EH (cell line): ENCODE data around the gene CA10.
A peak's percentile ranks its signal among the peaks of the same experiment; 100 is the strongest.

Experiments used
- DNase-seq: peaks from one replicate; pipeline ENCODE4 v3.0.0-alpha.2; 2015; ENCODE audit warnings: low read depth

CA10 gene

DNA sequence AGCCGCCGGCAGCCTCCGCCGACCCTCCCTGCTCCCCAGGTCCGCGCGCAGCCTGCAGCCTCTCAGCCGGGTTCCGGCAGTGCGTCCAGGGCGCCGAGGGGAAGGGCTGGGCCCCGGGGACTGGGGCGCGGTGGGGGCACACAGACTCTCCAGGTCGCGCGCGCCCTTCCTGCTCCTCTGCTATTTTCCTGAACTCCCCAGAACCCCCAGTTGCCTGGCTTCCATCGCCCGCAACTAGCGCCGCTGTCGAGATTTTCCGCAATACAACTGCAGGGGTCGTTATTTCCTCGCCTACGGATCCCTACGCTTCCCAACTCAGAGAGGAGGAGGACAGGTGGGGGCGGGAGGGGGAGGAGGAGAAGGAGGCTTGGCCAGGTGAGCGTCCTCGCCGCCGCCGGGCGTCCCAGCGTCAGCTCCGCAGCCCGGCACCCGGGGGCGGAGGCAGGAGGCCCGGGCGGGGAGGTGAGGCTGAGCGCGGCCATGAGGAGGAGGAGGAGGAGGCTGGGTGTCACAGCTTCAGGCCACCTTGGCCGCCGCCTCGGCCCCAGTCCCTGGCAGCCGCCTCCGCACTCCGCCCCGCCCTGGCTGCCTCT lies at the start of gene CA10:
TSS of gene CA10 (minus strand) at position 265 of the 593 bp plus-strand sequence.
- DNase-seq = no peak

DNA sequence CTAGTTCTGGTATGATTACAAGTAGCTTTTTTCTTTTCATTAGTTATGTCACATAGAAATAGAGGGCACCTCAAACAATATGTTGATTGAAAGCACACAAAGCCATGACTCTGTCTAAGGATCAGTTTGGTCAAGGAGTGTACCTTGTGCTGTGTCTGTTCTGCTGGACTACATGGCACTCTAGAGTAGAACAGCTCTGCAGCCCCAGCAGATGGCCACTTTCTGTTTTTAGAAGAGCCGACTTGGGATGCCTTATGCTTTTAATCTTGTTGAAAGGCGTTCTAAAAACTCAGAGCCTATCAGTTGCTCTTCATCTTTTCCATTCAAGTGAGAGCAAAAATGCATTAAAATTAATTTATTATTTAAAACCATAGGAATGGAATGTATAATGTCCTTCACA lies 49.3 kb upstream of the CA10 start:
- no peak for DNase-seq

DNA sequence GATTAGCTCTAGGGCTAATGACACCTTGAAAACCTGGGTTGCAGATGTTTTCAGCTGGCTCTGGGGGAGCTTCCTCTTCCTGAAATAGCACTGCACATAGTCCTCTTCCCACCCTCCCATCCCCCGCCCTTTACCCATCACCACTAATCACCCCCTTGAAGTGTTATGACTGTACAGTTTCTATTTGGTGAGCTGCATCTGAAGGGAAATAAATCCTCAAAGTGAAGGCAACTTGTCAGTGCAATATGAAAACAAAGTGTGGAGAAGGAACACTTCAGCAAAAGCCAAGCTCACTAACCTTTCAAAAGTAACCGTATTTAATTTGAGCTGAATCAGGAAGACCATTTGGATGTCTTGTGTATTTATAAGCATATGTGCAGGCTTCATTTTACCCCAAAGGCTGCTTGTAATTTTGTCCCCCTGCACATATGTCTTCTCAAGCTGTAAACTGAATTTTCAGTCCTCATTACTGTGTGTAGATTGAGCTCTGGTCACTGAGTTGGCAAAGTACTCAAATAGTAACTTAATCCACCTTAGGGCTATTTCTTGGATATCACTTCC lies 44.1 kb upstream of the CA10 start:
- no peak for DNase-seq

DNA sequence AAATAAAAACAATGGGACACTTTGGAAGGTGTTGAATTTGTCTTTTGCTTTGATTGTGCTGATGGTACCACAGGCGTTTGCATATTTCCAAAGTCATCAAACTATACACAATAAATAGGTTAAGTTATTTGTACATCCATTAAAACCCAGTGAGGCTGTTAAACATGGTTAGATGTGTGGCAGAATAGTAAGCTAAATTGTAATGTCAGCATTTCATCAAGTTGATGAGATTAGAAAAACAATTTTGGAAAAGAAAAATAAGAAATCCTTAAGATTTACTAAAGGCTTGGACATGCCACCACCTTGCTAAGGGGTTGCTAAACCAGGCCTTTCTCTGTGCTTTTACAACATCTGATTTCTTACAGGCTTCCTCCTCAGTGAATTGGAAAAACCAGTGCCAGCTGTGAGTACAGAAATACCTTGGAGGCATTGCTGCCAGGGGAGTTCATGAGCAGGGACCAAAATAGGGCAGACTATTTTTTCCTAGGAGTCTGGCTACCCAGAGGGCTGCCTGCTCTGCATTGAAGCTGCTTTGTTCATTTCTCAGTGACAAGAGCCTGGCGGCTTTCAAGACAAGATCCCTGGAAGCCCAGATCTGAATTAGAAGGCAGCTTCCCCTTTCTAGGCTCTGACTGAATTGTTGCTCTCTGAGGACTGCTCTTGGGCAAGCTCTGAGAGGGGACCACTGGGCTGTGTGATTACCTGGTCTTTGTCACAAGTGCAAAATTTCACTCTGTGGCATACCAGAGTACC lies 43.4 kb upstream of the CA10 start:
- DNase-seq = no peak

DNA sequence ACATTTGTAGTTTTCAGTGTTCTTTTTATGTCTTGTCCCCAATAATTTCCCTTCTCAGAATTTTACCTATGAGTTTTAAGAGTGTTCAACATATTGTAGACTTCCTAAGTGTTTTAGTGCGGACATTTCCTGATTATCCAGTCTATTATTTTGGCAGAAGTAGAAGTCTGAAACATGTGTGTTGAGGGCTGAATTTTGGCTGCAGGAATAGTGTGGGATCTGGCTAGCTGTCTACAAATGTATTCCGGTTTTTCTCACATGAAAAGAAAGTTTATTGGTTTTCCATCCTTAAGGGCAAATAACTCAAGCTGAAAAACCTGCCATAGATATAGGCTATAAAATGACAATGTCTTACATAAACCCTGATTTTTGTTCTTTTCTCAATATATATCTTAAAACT lies 33.0 kb upstream of the CA10 start:
- DNase-seq = no peak

DNA sequence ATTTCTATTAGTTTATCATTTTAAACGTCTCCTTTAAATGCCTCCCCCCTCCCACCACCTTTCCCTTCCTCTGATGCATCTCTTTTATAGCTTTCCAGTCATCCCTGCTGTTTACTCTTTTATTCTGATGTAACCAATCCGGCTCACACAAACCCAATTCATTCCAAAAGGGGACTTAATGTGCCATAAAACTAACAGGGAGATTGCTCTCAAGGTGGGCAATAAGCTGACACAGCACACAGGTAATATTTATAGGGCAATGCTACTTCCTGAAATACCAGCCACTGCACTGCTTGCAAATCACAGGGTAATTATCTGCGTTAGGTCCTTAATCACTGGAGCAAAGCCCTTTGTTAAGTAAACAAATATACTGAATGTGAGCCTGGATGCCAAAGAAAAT lies 23.3 kb upstream of the CA10 start:
- no peak for DNase-seq

DNA sequence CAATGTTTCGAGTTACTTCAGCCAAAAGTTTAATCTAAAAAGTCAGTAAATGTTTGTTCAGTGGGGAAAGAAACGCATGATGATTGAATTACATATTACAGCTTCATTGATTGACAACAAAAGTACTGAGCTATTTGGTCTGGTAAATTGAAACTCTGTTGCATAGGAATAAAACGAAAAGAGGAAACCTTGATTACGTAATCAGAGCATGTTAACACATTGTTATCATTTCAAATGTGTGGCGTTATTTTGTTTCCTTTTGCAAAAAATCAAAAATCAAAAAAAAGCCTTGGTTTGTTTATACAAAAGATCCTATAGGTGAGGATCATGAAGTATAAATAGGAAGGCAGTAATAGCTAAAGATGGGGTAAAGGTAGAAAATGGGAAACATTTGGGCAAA lies 19.5 kb upstream of the CA10 start:
- no peak for DNase-seq

DNA sequence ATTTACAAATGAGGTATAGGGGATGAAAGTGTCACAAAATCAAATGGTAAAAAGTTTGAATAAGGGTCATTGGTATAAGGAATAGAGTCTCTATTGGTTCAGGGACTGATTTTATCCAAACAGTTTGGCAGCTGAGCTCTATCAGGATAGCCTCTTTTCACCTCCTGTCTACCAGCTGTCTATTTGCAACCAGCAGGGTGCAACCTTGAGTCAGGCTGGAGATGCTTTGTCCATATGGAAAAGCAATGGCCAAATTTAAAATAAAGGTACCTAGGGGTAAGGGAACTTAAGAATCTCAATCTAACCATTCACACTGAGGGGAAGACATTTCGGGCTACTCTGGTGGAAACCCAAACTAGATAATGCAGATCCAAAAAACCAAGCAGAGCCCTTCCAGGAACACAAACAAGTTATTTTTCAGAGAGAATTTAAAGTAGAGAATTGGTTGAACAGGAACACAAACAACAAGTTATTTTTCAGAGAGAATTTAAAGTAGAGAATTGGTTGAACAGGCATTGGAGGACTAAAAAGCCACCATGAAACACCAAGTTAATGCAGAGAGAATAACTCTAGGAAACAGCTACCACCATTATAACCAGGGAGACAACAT lies 12.6 kb upstream of the CA10 start:
- peak; percentile 1 for DNase-seq

DNA sequence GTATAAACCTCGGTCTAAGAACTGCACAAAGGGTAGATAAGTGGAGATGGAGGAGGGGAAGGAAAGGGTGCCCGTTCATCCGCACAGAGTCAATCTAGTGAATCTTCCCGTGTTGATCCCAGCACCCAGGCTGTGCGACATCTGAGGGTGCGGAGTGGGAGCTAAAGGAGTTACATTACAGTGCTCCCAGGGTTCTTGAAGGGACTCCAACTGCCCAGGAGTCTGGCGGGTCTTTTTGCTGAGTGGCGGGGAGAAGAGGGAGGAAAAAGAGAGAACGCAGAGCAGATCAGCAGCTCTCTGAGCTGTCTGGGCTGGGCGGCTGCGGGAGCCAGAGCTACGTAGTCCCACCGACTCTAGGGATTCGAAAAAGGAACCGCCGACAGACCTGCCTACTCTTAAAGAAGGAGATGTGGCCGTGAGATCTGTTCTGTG lies 1.6 kb upstream of the CA10 start:
- no peak for DNase-seq

DNA sequence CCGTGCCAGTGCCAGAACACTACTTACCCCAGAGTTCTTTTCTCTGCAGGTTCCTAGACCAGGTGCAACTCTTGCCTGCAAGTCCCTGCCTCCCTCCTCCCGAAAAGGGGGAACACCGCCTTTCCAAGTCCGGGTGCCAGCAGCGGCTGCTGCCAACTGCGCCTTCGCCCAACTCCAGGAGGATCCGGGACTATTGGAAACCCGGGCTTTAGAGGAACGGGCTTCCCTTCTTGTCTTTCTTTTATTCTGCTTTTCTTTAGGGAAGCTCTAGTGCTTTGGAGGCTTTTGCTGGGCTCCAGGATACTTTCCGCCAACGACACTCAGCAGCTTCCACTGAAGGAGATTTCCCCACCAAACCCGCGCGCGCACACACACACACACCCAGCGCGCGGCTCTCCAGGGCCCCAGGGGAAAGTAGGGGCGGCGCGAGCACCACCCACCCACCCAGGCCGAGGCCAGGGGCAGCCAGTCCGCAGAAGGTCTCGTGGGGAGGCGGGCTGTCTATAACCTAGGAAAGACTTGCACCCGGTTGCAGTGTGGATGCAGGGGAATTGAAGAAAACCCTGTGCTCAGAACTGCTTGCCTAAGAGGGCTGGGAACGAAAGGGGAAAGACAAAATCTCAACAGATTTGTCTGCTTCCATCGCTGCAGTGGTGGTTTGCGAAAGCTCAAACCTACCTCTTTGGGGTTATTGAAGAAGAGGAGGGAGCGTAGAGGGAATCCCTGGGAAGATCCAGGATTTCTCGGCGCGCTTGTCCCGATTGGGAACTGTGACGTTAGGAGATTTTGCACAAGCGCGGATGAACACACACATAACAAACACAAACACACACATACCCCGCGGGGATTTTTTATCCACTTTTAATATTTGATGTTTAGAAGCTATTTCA lies 977 bp upstream of the CA10 start:
- no peak for DNase-seq

DNA sequence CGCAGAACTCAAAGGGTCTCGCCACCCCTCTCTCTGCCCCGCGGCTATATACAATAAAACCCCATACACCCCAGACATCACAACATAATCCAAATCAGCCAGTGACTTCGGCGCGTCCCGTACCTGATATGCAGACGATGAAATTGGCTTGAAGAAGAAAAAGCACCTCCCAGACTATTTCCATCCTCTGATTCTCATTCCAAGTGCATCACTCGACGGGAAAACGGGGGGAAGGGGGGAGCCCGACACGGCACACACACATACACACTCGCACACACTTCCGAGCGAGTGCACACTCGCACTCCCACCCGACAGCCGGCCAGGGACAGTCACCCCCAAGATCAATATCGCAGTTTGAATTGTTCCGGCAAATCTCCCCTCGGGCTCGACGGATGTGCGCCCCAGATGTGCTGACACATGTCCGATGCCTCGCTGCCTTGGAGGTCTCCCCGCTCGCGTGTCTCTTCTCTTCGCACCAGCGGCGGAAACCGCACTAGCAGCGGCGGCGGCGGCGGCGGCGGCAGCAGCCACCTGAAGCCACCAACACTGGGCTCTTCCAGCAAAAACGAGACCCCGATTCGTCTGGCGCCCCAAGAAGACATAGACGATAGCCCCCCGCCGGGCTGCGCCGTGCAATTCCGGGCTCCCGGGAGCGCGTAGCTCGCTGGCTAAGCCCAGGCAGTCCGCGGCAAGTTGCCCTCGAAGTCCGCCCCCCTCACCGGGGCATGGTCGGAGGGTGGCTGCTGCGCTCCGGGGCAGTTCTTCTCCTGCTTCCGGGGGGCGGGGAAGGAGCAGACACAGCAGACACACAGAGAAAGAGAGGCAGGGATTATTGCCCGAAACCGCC lies 688 bp downstream of the CA10 start:
- no peak for DNase-seq

DNA sequence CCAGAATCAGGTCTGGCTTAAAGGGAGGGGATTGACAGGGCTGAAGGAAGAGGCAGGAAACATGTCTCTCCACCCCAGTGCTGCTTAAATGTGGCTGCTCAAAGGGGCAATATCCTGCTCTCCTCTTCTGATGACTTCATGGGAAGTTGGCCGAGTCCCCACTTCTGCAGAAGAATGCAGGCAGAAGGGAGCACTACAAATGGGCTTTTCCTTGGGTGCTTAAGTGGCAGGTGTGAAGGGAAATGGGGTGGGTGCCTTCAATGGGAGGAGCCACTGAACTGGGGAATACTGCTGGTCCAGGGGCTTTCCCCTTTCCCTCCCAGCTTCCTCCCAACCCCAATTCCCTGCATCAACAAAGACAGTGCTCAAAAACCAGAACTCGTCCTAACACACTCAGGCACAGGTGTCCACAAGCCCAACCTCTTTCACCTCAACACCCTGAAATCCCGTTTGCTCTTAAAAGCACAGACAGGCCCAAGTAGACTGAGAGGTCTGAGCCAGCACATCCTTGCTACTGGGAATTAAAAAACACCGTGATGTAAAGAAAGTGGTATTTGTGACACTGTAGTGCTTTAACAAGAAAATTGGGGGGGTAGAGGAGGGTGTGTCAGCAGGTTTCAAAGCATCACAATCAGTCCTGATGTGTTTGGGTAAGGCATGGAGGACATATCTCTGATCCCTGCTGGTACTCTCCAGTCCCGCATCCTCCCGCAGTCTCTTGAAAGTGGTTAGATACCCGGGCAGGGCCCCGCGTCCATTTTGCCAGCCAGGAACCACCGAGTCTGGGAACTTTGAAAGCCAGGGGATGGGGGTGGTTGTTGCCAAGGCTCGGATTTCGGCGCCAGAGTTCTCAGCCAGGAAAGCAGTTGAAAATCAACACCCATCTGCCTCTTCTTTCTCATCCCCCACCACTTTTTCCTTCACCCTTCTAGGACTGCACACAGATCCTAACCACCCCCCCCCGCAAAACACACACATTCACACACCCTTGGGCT lies 1.6 kb downstream of the CA10 start:
- no peak for DNase-seq

DNA sequence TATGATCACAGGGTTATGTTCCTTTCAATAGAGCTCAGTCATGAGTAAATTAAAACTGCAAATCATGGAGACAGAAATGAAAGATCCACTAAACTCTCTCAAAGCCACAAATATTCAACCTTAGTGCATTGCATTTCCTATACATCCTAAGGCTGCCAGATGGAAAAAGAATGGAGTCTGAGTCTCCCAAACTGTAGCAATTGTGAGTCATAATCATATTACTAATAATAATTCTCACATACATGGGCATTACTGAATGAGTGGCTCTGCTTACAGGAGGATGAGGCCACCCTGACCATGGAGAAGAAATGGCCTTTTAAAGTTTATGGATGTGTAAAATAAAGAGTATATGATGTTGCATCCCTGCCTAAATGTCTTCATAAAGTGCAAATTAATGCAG lies 3.2 kb downstream of the CA10 start:
- DNase-seq = no peak

DNA sequence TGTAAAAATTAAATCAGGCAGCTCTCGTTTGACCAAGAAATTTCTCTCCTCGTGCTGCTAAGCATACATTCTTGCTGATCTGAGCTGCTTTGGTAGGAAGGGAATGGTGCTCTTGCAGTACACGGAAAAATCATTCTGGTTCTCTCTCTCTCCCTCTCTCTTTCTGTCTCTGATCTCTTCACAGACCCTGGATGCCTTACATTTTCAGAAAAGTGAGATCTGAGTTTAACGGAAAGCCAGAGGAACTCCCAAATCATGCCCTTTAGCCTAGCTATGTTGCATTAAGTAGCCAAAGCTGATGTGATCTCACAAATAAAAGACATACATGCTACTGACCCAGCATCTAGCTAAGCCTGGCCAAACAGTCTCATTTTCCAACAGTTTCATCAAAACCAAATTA lies 4.0 kb downstream of the CA10 start:
- DNase-seq = no peak

DNA sequence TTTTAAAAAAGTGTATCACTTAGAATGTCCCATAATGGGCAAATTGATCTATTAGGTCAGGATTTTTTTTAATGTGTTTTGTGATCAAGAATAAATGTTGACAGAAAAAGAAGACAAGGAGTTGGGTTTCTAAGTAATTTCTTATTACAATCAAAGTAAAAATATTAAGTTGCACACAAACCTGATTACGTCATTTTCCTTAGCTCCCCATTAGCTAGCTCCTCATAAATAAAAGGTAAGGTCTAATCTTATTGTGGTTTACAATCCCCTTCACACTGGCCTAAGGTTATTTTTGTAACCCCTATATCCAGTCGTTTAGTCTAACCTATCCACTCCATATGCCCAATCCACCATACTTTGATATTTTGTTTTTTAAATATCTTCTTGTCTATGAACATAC lies 7.6 kb downstream of the CA10 start:
- no peak for DNase-seq

DNA sequence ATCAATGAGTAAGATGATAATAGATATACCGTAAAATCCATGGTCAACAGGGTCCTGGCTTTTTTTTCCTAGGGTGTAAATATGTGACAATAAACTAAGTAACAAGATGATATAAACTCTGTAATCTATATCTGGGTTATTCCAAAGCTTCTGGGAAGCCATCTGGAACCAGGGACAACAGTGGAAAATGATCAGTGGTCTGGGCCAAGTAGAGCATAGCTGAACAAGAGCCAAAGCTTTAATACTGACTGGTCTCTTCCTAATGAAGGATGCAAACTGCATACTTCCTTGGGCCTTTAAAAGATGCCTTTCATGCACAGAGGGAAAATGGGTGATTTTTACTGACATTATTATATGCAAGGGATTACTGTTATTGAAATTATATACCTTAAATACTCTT lies 8.9 kb downstream of the CA10 start:
- DNase-seq = no peak

DNA sequence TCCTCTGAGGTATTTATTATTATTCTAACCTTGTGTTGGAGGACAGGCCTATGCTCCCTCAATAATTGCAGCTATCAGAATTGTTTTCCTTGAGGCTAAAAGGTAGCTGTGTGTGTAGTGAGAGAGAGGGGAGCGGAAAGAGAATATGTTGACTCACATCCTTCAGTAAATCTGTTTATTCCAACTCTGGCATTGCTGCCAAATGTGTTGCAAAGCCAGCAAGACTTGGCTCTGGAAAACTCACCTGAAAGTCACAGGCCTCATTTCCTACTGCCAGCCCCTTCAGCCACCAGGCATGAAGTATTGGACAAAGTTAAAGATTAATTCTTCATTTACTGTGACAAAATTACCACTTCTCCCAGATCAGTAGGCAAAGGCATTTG lies 9.6 kb downstream of the CA10 start:
- DNase-seq = no peak

DNA sequence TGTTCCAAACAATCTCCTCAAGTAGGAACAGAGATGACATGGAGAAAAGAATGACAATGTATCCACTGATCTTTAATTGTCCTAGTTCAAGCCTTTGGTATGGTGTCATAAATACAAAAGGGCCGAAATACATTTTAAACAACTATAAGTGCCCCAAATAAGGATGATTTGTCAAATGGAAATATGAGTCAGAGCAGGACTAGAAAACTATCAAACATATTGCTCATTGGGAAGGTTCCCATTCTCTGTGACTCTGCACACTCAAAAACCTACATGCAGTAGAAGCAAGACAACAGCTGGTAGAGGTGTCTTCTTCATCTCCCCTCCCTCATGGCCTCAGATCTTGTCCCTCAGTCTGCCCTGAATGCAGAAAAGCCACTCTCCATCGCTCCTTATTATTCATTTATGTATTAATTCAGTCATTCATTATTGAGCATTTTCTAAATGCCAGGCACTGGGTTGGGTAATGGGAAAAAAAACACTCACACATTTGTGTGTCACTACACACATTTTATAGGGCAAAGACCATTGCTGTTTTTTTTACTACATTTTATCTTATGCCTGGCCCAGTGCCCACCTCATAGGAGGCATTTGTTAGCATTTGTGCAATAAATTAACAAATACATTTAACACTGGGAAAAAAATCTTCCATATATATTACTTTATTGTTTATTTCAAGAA lies 10.1 kb downstream of the CA10 start:
- no peak for DNase-seq

DNA sequence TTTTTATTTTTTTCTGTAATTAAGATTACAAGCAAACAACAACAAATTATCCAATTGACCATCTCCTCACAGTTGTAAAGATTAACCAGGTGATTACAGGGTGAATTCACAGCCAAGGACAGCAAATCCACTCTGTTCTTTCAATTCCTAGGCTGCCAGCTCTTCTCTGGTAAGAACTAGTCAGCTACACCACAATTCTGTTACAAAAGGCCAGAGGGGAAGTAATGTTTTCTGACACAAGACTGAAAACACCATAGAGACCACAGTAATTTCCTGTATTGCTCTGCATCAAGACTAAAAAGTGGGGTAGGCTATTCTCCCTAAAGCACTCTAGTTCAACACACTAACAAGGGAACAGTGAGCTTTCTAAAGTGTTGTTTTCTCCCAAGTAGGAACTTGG lies 10.6 kb downstream of the CA10 start:
- DNase-seq = no peak

DNA sequence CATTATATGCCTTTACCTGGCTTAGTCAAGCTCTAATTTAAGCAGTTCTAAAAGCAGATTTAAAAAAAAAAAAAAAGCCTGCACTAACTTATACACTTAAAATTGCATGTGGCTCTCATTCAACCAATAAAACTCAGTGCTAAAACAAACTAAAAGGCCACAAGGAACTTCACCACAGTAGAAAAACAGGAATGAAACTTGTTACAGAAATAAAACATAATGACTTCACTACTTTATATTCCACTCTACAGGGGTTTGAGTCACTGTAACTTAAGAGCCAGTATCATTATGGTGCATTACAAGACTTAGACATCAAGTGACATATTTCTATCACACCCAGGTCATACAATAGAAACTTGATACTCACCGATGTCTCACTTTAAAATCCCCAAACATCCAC lies 11.1 kb downstream of the CA10 start:
- DNase-seq = no peak
